ENCODE results near the gene CFAP70. TPM values are rescaled to one million over a fixed set of nuclear protein-coding genes. Genes with fewer than 3 reads are reported as not detected.

Gene CFAP70
- polyA plus RNA-seq, 1 experiment, result 0.24 TPM

DNA sequence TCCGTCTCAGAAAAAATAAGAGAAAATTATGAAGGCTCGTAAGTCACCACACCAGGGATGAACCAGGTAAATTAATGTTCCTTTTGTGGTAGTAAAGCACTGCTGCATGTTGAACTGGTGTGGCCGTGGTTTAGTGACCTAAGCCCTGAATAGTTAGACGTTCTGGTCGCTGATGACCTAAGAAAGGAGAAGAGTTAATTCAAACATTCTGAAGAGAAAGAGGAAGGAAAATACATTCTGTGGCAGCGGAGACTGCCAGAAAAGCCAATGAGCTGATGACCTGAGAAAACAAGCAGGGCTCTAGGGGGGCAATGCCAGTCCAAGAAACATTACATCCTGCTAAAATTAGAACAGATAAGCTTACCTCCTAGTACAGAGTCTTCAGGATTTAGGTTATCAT, 129.1 kb downstream of the CFAP70 start:
- Histone ChIP-seq H3K27me3 (ENCODE audit: control insufficient read depth, insufficient read depth, low read length) (no peaks in the 10 kb centered on the region), H3K9me3 (ENCODE audit: control insufficient read depth, insufficient read depth, low read length) (no peaks in the 10 kb centered on the region), H3K27ac (ENCODE audit: low read depth, low read length) (no peak overlapping the region), H3K4me3 (ENCODE audit: low read depth, low read length) (no peak overlapping the region)
- ChIA-PET CTCF (interaction anchor here (0.6 to 1.2 kb wide), 2 partner anchors 28 to 70 kb away, joined by 3 read pairs; no protein-coding TSS in a partner anchor), POLR2A (no interaction called here)
- TF ChIP-seq, protein P1, sequence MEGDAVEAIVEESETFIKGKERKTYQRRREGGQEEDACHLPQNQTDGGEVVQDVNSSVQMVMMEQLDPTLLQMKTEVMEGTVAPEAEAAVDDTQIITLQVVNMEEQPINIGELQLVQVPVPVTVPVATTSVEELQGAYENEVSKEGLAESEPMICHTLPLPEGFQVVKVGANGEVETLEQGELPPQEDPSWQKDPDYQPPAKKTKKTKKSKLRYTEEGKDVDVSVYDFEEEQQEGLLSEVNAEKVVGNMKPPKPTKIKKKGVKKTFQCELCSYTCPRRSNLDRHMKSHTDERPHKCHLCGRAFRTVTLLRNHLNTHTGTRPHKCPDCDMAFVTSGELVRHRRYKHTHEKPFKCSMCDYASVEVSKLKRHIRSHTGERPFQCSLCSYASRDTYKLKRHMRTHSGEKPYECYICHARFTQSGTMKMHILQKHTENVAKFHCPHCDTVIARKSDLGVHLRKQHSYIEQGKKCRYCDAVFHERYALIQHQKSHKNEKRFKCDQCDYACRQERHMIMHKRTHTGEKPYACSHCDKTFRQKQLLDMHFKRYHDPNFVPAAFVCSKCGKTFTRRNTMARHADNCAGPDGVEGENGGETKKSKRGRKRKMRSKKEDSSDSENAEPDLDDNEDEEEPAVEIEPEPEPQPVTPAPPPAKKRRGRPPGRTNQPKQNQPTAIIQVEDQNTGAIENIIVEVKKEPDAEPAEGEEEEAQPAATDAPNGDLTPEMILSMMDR (IDR thresholded peaks at IDR 0.05; ENCODE audit: low read depth, low read length), result no peak
- no peak for DNase-seq (ENCODE audit: low read depth, low spot score)

DNA sequence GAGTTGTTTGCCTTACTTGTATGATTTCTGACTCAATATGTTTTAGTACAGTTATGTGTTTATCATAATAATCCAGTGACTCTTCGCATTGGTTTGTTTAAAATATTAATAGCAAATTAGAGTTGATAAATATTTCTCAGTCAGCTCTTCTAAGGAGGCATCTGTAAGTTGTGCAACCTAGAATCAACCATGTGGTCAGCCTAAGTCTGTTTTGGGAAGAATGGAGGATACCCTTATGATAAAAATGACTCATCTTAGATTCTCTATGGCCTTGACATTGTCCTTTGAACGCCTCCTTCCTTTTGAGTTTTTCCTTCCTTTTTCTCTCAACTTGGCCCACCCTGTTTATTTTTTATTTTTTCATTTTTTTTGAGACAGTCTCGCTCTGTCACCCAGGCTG, 130.4 kb downstream of the CFAP70 start:
- H3K27me3 ChIP-seq (ENCODE audit: control insufficient read depth, insufficient read depth, low read length), result no peaks in the 10 kb centered on the region
- DNase-seq (ENCODE audit: low read depth, low spot score), result no peak
- H3K4me3 ChIP-seq (ENCODE audit: low read depth, low read length), result no peak overlapping the region
- ChIA-PET POLR2A (no interaction called here), CTCF (interaction anchor here (0.6 kb wide), 1 partner anchor 11 kb away, joined by 4 read pairs; no protein-coding TSS in a partner anchor)
- H3K27ac ChIP-seq (ENCODE audit: low read depth, low read length), result no peak overlapping the region
- no peaks in the 10 kb centered on the region for H3K9me3 ChIP-seq (ENCODE audit: control insufficient read depth, insufficient read depth, low read length)
- TF ChIP-seq, protein P1 (IDR thresholded peaks at IDR 0.05; ENCODE audit: low read depth, low read length), result no peak

DNA sequence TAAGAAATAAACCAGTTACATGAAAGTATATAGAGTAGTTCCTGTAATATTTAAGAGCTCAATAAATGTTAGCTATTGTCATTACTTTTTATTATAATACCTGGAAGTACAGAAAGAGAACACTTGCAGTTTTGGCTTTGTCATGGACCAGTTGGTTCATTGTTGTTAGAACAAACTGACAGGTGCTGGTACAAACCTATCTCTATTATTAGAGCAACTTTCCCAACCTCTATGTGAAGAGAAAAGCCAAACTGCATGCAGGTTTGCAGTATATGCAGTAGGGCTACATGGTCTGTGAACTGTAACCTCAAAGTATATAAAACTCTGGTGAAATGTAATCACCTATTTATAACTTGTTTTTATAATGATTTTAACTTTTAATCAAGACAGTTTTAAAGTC, 132.0 kb downstream of the CFAP70 start:
- TF ChIP-seq, protein P1 (IDR thresholded peaks at IDR 0.05; ENCODE audit: low read depth, low read length), result no peak
- POLR2A ChIA-PET, result no interaction called here
- H3K4me3 ChIP-seq (ENCODE audit: low read depth, low read length), result no peak overlapping the region
- no peak for DNase-seq (ENCODE audit: low read depth, low spot score)
- no peaks in the 10 kb centered on the region for H3K27me3 ChIP-seq (ENCODE audit: control insufficient read depth, insufficient read depth, low read length)
- CTCF ChIA-PET, result no interaction called here
- H3K27ac ChIP-seq (ENCODE audit: low read depth, low read length), result no peak overlapping the region
- no peaks in the 10 kb centered on the region for H3K9me3 ChIP-seq (ENCODE audit: control insufficient read depth, insufficient read depth, low read length)

DNA sequence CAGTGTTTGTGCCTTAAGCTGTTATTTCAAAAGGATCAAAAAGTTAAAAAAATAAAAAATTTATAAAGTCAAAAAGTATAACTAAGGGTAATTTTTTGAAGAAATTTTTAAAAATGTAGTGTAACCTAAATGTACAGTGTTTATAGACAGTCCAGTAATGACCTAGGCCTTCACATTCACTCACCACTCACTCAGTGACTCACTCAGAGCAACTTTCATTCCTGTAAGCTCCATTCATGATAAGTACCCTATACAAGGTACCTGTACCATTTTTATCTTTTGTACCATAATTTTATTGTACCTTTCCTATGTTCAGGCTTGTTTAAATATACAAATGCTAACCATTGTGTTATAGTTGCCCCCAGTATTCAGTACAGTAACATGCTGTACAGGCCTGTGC, 133.1 kb downstream of the CFAP70 start:
- Histone ChIP-seq H3K9me3 (ENCODE audit: control insufficient read depth, insufficient read depth, low read length) (no peaks in the 10 kb centered on the region), H3K27me3 (ENCODE audit: control insufficient read depth, insufficient read depth, low read length) (no peaks in the 10 kb centered on the region), H3K27ac (ENCODE audit: low read depth, low read length) (no peak overlapping the region), H3K4me3 (ENCODE audit: low read depth, low read length) (no peak overlapping the region)
- TF ChIP-seq, protein P1 (IDR thresholded peaks at IDR 0.05; ENCODE audit: low read depth, low read length), result no peak
- CTCF ChIA-PET, result no interaction called here
- POLR2A ChIA-PET, result no interaction called here
- no peak for DNase-seq (ENCODE audit: low read depth, low spot score)

DNA sequence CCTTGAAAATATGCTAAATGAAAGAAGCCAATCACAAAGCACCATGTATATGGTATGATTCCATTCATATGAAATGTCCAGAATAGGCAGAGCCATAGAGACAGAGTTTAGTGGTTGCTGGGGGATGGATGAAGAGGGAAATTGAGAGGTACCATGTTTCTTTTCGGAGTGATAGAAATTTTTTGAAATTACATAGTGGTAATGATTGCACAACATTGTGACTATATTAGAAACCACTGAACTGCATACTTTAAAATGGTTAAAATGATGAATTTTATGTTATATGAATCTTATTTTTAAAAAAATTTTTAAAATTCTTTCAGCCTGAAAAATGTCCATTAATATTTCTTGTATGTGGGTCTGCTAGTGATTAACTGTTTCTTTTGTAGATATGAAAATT, 137.7 kb downstream of the CFAP70 start:
- H3K27ac ChIP-seq (ENCODE audit: low read depth, low read length), result no peak overlapping the region
- no peaks in the 10 kb centered on the region for H3K9me3 ChIP-seq (ENCODE audit: control insufficient read depth, insufficient read depth, low read length)
- POLR2A ChIA-PET, result no interaction called here
- DNase-seq (ENCODE audit: low read depth, low spot score), result no peak
- no peaks in the 10 kb centered on the region for H3K27me3 ChIP-seq (ENCODE audit: control insufficient read depth, insufficient read depth, low read length)
- CTCF ChIA-PET, result no interaction called here
- no peak overlapping the region for H3K4me3 ChIP-seq (ENCODE audit: low read depth, low read length)
- TF ChIP-seq, protein P1 (IDR thresholded peaks at IDR 0.05; ENCODE audit: low read depth, low read length), result no peak
